Measurements from ENCODE around the gene TRPM1.
"Not testable (repeated sequence)": the region's sequence is repeated elsewhere in the genome, so short reads cannot be mapped to it uniquely, and the experiment has no call there.

The TRPM1 gene

GRCh38 chr15:31090766-31091165 lies 10.8 kb downstream of the TRPM1 start:
- Histone ChIP-seq H3K27me3 (ENCODE audit: low read depth, low read length) (no peaks in the 10 kb centered on the region), H3K9me3 (ENCODE audit: control insufficient read depth in 1 of 2, low read length in 2 of 2) (no peaks in the 10 kb centered on the region), H3K4me1 (ENCODE audit: control insufficient read depth in 1 of 2, insufficient read depth in 2 of 2, low read length in 2 of 2) (no peaks in the 10 kb centered on the region), H3K4me3 (ENCODE audit: low read depth in 1 of 2, low read length in 2 of 2) (no peak overlapping the region), H3K36me3 (ENCODE audit: control insufficient read depth in 1 of 2, insufficient read depth in 2 of 2, low read length in 2 of 2) (no peaks in the 10 kb centered on the region), H3K27ac (ENCODE audit: low read length) (no peak overlapping the region)

GRCh38 chr15:31089368-31090047 lies 12.0 kb downstream of the TRPM1 start:
- H3K4me1 ChIP-seq (ENCODE audit: control insufficient read depth in 1 of 2, insufficient read depth in 2 of 2, low read length in 2 of 2): no peaks in the 10 kb centered on the region
- H3K36me3 ChIP-seq (ENCODE audit: control insufficient read depth in 1 of 2, insufficient read depth in 2 of 2, low read length in 2 of 2): no peaks in the 10 kb centered on the region
- H3K27me3 ChIP-seq (ENCODE audit: low read depth, low read length): no peaks in the 10 kb centered on the region
- H3K4me3 ChIP-seq (ENCODE audit: low read depth in 1 of 2, low read length in 2 of 2): no peak overlapping the region
- H3K9me3 ChIP-seq (ENCODE audit: control insufficient read depth in 1 of 2, low read length in 2 of 2): no peaks in the 10 kb centered on the region
- no peak overlapping the region for H3K27ac ChIP-seq (ENCODE audit: low read length)

- Histone ChIP-seq H3K9me3 (ENCODE audit: control insufficient read depth in 1 of 2, low read length in 2 of 2) (no peaks in the 10 kb centered on the region), H3K4me3 (ENCODE audit: low read depth in 1 of 2, low read length in 2 of 2) (no peak overlapping the region), H3K4me1 (ENCODE audit: control insufficient read depth in 1 of 2, insufficient read depth in 2 of 2, low read length in 2 of 2) (no peaks in the 10 kb centered on the region), H3K27me3 (ENCODE audit: low read depth, low read length) (no peaks in the 10 kb centered on the region), H3K27ac (ENCODE audit: low read length) (no peak overlapping the region), H3K36me3 (ENCODE audit: control insufficient read depth in 1 of 2, insufficient read depth in 2 of 2, low read length in 2 of 2) (no peaks in the 10 kb centered on the region)
Observed at GRCh38 chr15:31088672-31089367, 12.7 kb downstream of the TRPM1 start.

GRCh38 chr15:31088041-31088440 lies 13.5 kb downstream of the TRPM1 start:
- not testable (repeated sequence) for H3K4me3 ChIP-seq (ENCODE audit: low read depth in 1 of 2, low read length in 2 of 2)

GRCh38 chr15:31086344-31086743 lies 15.2 kb downstream of the TRPM1 start:
- no peak overlapping the region for H3K4me3 ChIP-seq (ENCODE audit: low read depth in 1 of 2, low read length in 2 of 2)
- no peak overlapping the region for H3K27ac ChIP-seq (ENCODE audit: low read length)
- no peaks in the 10 kb centered on the region for H3K36me3 ChIP-seq (ENCODE audit: control insufficient read depth in 1 of 2, insufficient read depth in 2 of 2, low read length in 2 of 2)
- no peaks in the 10 kb centered on the region for H3K27me3 ChIP-seq (ENCODE audit: low read depth, low read length)
- H3K4me1 ChIP-seq (ENCODE audit: control insufficient read depth in 1 of 2, insufficient read depth in 2 of 2, low read length in 2 of 2): no peaks in the 10 kb centered on the region
- H3K9me3 ChIP-seq (ENCODE audit: control insufficient read depth in 1 of 2, low read length in 2 of 2): no peaks in the 10 kb centered on the region

More at GRCh38 chr15:31088041-31088440, 13.5 kb downstream of the TRPM1 start:
- H3K36me3 ChIP-seq (ENCODE audit: control insufficient read depth in 1 of 2, insufficient read depth in 2 of 2, low read length in 2 of 2); H3K27me3 ChIP-seq (ENCODE audit: low read depth, low read length); H3K9me3 ChIP-seq (ENCODE audit: control insufficient read depth in 1 of 2, low read length in 2 of 2); H3K27ac ChIP-seq (ENCODE audit: low read length); H3K4me1 ChIP-seq (ENCODE audit: control insufficient read depth in 1 of 2, insufficient read depth in 2 of 2, low read length in 2 of 2): not testable (repeated sequence)

GRCh38 chr15:31085359-31085758 lies 16.2 kb downstream of the TRPM1 start:
- H3K4me1 ChIP-seq (ENCODE audit: control insufficient read depth in 1 of 2, insufficient read depth in 2 of 2, low read length in 2 of 2): no peaks in the 10 kb centered on the region

GRCh38 chr15:31084176-31084575 lies 17.3 kb downstream of the TRPM1 start:
- Histone ChIP-seq H3K9me3 (ENCODE audit: control insufficient read depth in 1 of 2, low read length in 2 of 2) (no peaks in the 10 kb centered on the region), H3K36me3 (ENCODE audit: control insufficient read depth in 1 of 2, insufficient read depth in 2 of 2, low read length in 2 of 2) (no peaks in the 10 kb centered on the region), H3K4me3 (ENCODE audit: low read depth in 1 of 2, low read length in 2 of 2) (no peak overlapping the region), H3K27ac (ENCODE audit: low read length) (no peak overlapping the region), H3K27me3 (ENCODE audit: low read depth, low read length) (no peaks in the 10 kb centered on the region), H3K4me1 (ENCODE audit: control insufficient read depth in 1 of 2, insufficient read depth in 2 of 2, low read length in 2 of 2) (no peaks in the 10 kb centered on the region)

More at GRCh38 chr15:31085359-31085758, 16.2 kb downstream of the TRPM1 start:
- H3K9me3 ChIP-seq (ENCODE audit: control insufficient read depth in 1 of 2, low read length in 2 of 2): no peaks in the 10 kb centered on the region
- H3K27me3 ChIP-seq (ENCODE audit: low read depth, low read length): no peaks in the 10 kb centered on the region
- no peak overlapping the region for H3K4me3 ChIP-seq (ENCODE audit: low read depth in 1 of 2, low read length in 2 of 2)
- no peaks in the 10 kb centered on the region for H3K36me3 ChIP-seq (ENCODE audit: control insufficient read depth in 1 of 2, insufficient read depth in 2 of 2, low read length in 2 of 2)
- no peak overlapping the region for H3K27ac ChIP-seq (ENCODE audit: low read length)

GRCh38 chr15:31083370-31083780 lies 18.1 kb downstream of the TRPM1 start:
- no peaks in the 10 kb centered on the region for H3K4me1 ChIP-seq (ENCODE audit: control insufficient read depth in 1 of 2, insufficient read depth in 2 of 2, low read length in 2 of 2)
- no peaks in the 10 kb centered on the region for H3K9me3 ChIP-seq (ENCODE audit: control insufficient read depth in 1 of 2, low read length in 2 of 2)
- no peak overlapping the region for H3K27ac ChIP-seq (ENCODE audit: low read length)
- H3K36me3 ChIP-seq (ENCODE audit: control insufficient read depth in 1 of 2, insufficient read depth in 2 of 2, low read length in 2 of 2): no peaks in the 10 kb centered on the region
- no peak overlapping the region for H3K4me3 ChIP-seq (ENCODE audit: low read depth in 1 of 2, low read length in 2 of 2)
- H3K27me3 ChIP-seq (ENCODE audit: low read depth, low read length): no peaks in the 10 kb centered on the region

- Histone ChIP-seq H3K27me3 (ENCODE audit: low read depth, low read length) (no peaks in the 10 kb centered on the region), H3K36me3 (ENCODE audit: control insufficient read depth in 1 of 2, insufficient read depth in 2 of 2, low read length in 2 of 2) (no peaks in the 10 kb centered on the region), H3K9me3 (ENCODE audit: control insufficient read depth in 1 of 2, low read length in 2 of 2) (no peaks in the 10 kb centered on the region), H3K27ac (ENCODE audit: low read length) (no peak overlapping the region), H3K4me3 (ENCODE audit: low read depth in 1 of 2, low read length in 2 of 2) (no peak overlapping the region), H3K4me1 (ENCODE audit: control insufficient read depth in 1 of 2, insufficient read depth in 2 of 2, low read length in 2 of 2) (no peaks in the 10 kb centered on the region)
Observed at GRCh38 chr15:31082771-31083369, 18.7 kb downstream of the TRPM1 start.

- H3K4me3 ChIP-seq (ENCODE audit: low read depth in 1 of 2, low read length in 2 of 2): no peak overlapping the region
- H3K27me3 ChIP-seq (ENCODE audit: low read depth, low read length): no peaks in the 10 kb centered on the region
- H3K27ac ChIP-seq (ENCODE audit: low read length): no peak overlapping the region
- no peaks in the 10 kb centered on the region for H3K9me3 ChIP-seq (ENCODE audit: control insufficient read depth in 1 of 2, low read length in 2 of 2)
- H3K36me3 ChIP-seq (ENCODE audit: control insufficient read depth in 1 of 2, insufficient read depth in 2 of 2, low read length in 2 of 2): no peaks in the 10 kb centered on the region
- H3K4me1 ChIP-seq (ENCODE audit: control insufficient read depth in 1 of 2, insufficient read depth in 2 of 2, low read length in 2 of 2): no peaks in the 10 kb centered on the region
Observed at GRCh38 chr15:31081588-31082250, 19.8 kb downstream of the TRPM1 start.

- H3K4me1 ChIP-seq (ENCODE audit: control insufficient read depth in 1 of 2, insufficient read depth in 2 of 2, low read length in 2 of 2): no peaks in the 10 kb centered on the region
- H3K36me3 ChIP-seq (ENCODE audit: control insufficient read depth in 1 of 2, insufficient read depth in 2 of 2, low read length in 2 of 2): no peaks in the 10 kb centered on the region
- no peaks in the 10 kb centered on the region for H3K9me3 ChIP-seq (ENCODE audit: control insufficient read depth in 1 of 2, low read length in 2 of 2)
- H3K27me3 ChIP-seq (ENCODE audit: low read depth, low read length): no peaks in the 10 kb centered on the region
- H3K27ac ChIP-seq (ENCODE audit: low read length): no peak overlapping the region
- H3K4me3 ChIP-seq (ENCODE audit: low read depth in 1 of 2, low read length in 2 of 2): peak overlapping the region; percentile 37 to 57
Observed at GRCh38 chr15:31081056-31081455, 20.5 kb downstream of the TRPM1 start.
